Keratinocyte (primary cell): Measurements from ENCODE around the gene SNPH.
"Not testable (repeated sequence)": the region's sequence is repeated elsewhere in the genome, so short reads cannot be mapped to it uniquely, and the experiment has no call there.

ENCODE experiments used
- EZH2 ChIP-seq: IDR thresholded peaks from one replicate; pipeline ENCODE4 v1.6.1; 2012; ENCODE audit warnings: inconsistent platforms, mild to moderate bottlenecking, low read length, moderate library complexity
- TF ChIP-seq, protein P1 (sequence below), 3 experiments: IDR thresholded peaks in 1 of 3; conservative IDR thresholded peaks in 1 of 3; optimal IDR thresholded peaks in 1 of 3; 2 replicates in 2 of 3; 3 replicates in 1 of 3; pipeline versions ENCODE3 to v1.5.1; 2011; ENCODE audit warnings: low read length in 3 of 3, mild to moderate bottlenecking in 3 of 3, moderate library complexity in 2 of 3, control low read depth in 1 of 3, inconsistent platforms in 1 of 3; ENCODE audit not compliant: insufficient read depth in 2 of 3; ENCODE audit errors: extremely low read depth in 1 of 3

DNA sequence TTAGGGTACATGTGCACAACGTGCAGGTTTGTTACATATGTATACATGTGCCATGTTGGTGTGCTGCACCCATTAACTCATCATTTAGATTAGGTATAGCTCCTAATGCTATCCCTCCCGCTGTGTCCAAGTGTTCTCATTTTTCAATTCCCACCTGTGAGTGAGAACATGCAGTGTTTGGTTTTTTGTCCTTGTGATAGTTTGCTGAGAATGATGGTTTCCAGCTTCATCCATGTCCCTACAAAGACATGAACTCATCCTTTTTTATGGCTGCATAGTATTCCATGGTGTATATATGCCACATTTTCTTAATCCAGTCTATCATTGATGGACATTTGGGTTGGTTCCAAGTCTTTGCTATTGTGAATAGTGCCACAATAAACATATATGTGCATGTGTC lies 15.8 kb upstream of the SNPH start:
- not testable (repeated sequence) for TF ChIP-seq EZH2
- TF ChIP-seq, protein P1, sequence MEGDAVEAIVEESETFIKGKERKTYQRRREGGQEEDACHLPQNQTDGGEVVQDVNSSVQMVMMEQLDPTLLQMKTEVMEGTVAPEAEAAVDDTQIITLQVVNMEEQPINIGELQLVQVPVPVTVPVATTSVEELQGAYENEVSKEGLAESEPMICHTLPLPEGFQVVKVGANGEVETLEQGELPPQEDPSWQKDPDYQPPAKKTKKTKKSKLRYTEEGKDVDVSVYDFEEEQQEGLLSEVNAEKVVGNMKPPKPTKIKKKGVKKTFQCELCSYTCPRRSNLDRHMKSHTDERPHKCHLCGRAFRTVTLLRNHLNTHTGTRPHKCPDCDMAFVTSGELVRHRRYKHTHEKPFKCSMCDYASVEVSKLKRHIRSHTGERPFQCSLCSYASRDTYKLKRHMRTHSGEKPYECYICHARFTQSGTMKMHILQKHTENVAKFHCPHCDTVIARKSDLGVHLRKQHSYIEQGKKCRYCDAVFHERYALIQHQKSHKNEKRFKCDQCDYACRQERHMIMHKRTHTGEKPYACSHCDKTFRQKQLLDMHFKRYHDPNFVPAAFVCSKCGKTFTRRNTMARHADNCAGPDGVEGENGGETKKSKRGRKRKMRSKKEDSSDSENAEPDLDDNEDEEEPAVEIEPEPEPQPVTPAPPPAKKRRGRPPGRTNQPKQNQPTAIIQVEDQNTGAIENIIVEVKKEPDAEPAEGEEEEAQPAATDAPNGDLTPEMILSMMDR (optimal IDR thresholded peaks at IDR 0.05 in 1 of 3, IDR thresholded peaks at IDR 0.05 in 1 of 3, conservative IDR thresholded peaks at IDR 0.05 in 1 of 3; ENCODE audit: extremely low read depth in 1 of 3, insufficient read depth in 2 of 3, low read length in 3 of 3), result not testable (repeated sequence)
